ENCODE data around the gene SMG1.

The SMG1 gene

GRCh38 chr16:18846416-18846815 is 79.8 kb downstream of the SMG1 start:
- Histone ChIP-seq H3K9me3 (replicated peaks; ENCODE audit: insufficient read depth, low read length) (no peaks in the 10 kb centered on the region), H3K4me1 (ENCODE audit: low read length) (no peaks in the 10 kb centered on the region), H3K27ac (ENCODE audit: low read length) (no peak overlapping the region), H3K27me3 (replicated peaks; ENCODE audit: insufficient read depth, low read length) (no peaks in the 10 kb centered on the region), H3F3A (ENCODE audit: insufficient read depth, low read length) (no peaks in the 10 kb centered on the region), H3K36me3 (replicated peaks; ENCODE audit: insufficient read depth, low read length) (peaks cover 34% of the 10 kb centered on the region; the same call in 1 of the 2 replicates), H3K9me2 (replicated peaks; ENCODE audit: insufficient read depth, low read length) (no peaks in the 10 kb centered on the region), H2AFZ (ENCODE audit: low read length) (no peak overlapping the region), H3K4me2 (ENCODE audit: low read depth, low read length) (no peak overlapping the region), H3K9ac (ENCODE audit: low read length) (no peak overlapping the region), H3K79me2 (ENCODE audit: low read length) (peaks cover 12% of the 10 kb centered on the region; the same call in 1 of the 2 replicates), H4K20me1 (ENCODE audit: insufficient read depth, low read length) (no peaks in the 10 kb centered on the region), H3K4me3 (ENCODE audit: low read length) (no peak overlapping the region)
- DNase-seq, result no peak
- TF ChIP-seq EZH2 (optimal IDR thresholded peaks at IDR 0.05; ENCODE audit: low read depth, low read length), result no peak
- TF ChIP-seq EZH2phosphoT487 (IDR thresholded peaks at IDR 0.05; ENCODE audit: low read length), result no peak
- no peak for TF ChIP-seq CTCF (IDR thresholded peaks at IDR 0.05; ENCODE audit: low read length)

GRCh38 chr16:18842565-18842964 is 83.6 kb downstream of the SMG1 start:
- peaks cover 10% of the 10 kb centered on the region; the same call in 1 of the 2 replicates for H3K79me2 ChIP-seq (ENCODE audit: low read length)
- H2AFZ ChIP-seq (ENCODE audit: low read length), result no peak overlapping the region
- H3K27me3 ChIP-seq (replicated peaks; ENCODE audit: insufficient read depth, low read length), result no peaks in the 10 kb centered on the region
- H3K36me3 ChIP-seq (replicated peaks; ENCODE audit: insufficient read depth, low read length), result peaks cover 30% of the 10 kb centered on the region; the same call in 1 of the 2 replicates
- no peak overlapping the region for H3K4me3 ChIP-seq (ENCODE audit: low read length)
- no peaks in the 10 kb centered on the region for H4K20me1 ChIP-seq (ENCODE audit: insufficient read depth, low read length)
- H3K9ac ChIP-seq (ENCODE audit: low read length), result no peak overlapping the region
- no peak overlapping the region for H3K27ac ChIP-seq (ENCODE audit: low read length)
- no peaks in the 10 kb centered on the region for H3F3A ChIP-seq (ENCODE audit: insufficient read depth, low read length)
- TF ChIP-seq CTCF (IDR thresholded peaks at IDR 0.05; ENCODE audit: low read length) (no peak), EZH2 (optimal IDR thresholded peaks at IDR 0.05; ENCODE audit: low read depth, low read length) (no peak), EZH2phosphoT487 (IDR thresholded peaks at IDR 0.05; ENCODE audit: low read length) (no peak)
- no peaks in the 10 kb centered on the region for H3K9me2 ChIP-seq (replicated peaks; ENCODE audit: insufficient read depth, low read length)
- no peak overlapping the region for H3K4me2 ChIP-seq (ENCODE audit: low read depth, low read length)
- no peaks in the 10 kb centered on the region for H3K9me3 ChIP-seq (replicated peaks; ENCODE audit: insufficient read depth, low read length)
- DNase-seq, result no peak
- H3K4me1 ChIP-seq (ENCODE audit: low read length), result no peaks in the 10 kb centered on the region

GRCh38 chr16:18841833-18842525 is 84.2 kb downstream of the SMG1 start:
- Histone ChIP-seq H3K4me1 (ENCODE audit: low read length) (no peaks in the 10 kb centered on the region), H2AFZ (ENCODE audit: low read length) (no peak overlapping the region), H3K9me2 (replicated peaks; ENCODE audit: insufficient read depth, low read length) (no peaks in the 10 kb centered on the region), H3F3A (ENCODE audit: insufficient read depth, low read length) (no peaks in the 10 kb centered on the region), H3K4me3 (ENCODE audit: low read length) (no peak overlapping the region), H3K4me2 (ENCODE audit: low read depth, low read length) (no peak overlapping the region), H3K27ac (ENCODE audit: low read length) (no peak overlapping the region), H3K27me3 (replicated peaks; ENCODE audit: insufficient read depth, low read length) (no peaks in the 10 kb centered on the region), H3K9me3 (replicated peaks; ENCODE audit: insufficient read depth, low read length) (no peaks in the 10 kb centered on the region), H3K9ac (ENCODE audit: low read length) (no peak overlapping the region), H3K79me2 (ENCODE audit: low read length) (peaks cover 8% of the 10 kb centered on the region; the same call in 1 of the 2 replicates), H4K20me1 (ENCODE audit: insufficient read depth, low read length) (no peaks in the 10 kb centered on the region), H3K36me3 (replicated peaks; ENCODE audit: insufficient read depth, low read length) (peaks cover 32% of the 10 kb centered on the region; the same call in 1 of the 2 replicates)
- TF ChIP-seq CTCF (IDR thresholded peaks at IDR 0.05; ENCODE audit: low read length) (no peak), EZH2phosphoT487 (IDR thresholded peaks at IDR 0.05; ENCODE audit: low read length) (no peak), EZH2 (optimal IDR thresholded peaks at IDR 0.05; ENCODE audit: low read depth, low read length) (no peak)
- no peak for DNase-seq

Measured in MM.1S (cell line).